Tibial nerve (tissue), 4 donors: ENCODE measurements around the gene NDUFB2. TPM values are rescaled to one million over a fixed set of nuclear protein-coding genes. Genes with fewer than 3 reads are reported as not detected.
"Not testable (repeated sequence)": the region's sequence is repeated elsewhere in the genome, so short reads cannot be mapped to it uniquely, and the experiment has no call there.

Experiments used
- DNase-seq, 2 donors: peaks; one replicate each; pipeline ENCODE4 v3.0.0-alpha.2; 2019; ENCODE audit warnings: low spot score in 2 of 2
- H3K27ac ChIP-seq, 4 donors: fragments of 200-600 bp; sonication (generic) in 3 of 4; one replicate each; pipeline ENCODE4 v1.5.1; 2017 to 2019; ENCODE audit warnings: mild to moderate bottlenecking in 1 of 4
- H3K27me3 ChIP-seq, 2 donors: fragments of 200-600 bp; sonication (generic) in 1 of 2; one replicate each; pipeline versions ENCODE4 v1.5.1 to v1.6.0; 2017 to 2019
- H3K36me3 ChIP-seq, 3 donors: fragments of 200-600 bp; sonication (generic); one replicate each; pipeline ENCODE4 v1.5.1; 2018 to 2019
- H3K4me1 ChIP-seq, 4 donors: fragments of 200-600 bp; sonication (generic) in 3 of 4; one replicate each; pipeline ENCODE4 v1.5.1; 2017 to 2019
- H3K4me3 ChIP-seq, 4 donors: fragments of 200-600 bp; sonication (generic) in 3 of 4; one replicate each; pipeline ENCODE4 v1.5.1; 2017 to 2019; ENCODE audit warnings: mild to moderate bottlenecking in 1 of 4, moderate library complexity in 1 of 4
- H3K9me3 ChIP-seq, 4 donors: fragments of 200-600 bp; sonication (generic) in 3 of 4; one replicate each; pipeline ENCODE4 v1.5.1; 2017 to 2019
- CTCF ChIP-seq, 5 experiments: fragments of 200-600 bp in 3 of 5; fragments of 450-650 bp in 2 of 5; sonication (generic) in 3 of 5; IDR thresholded peaks; one replicate each; pipeline ENCODE4 v1.5.1; 2016 to 2019; ENCODE audit warnings: antibody characterized with exemption in 5 of 5, mild to moderate bottlenecking in 3 of 5, moderate library complexity in 2 of 5
- EP300 ChIP-seq, 2 donors: sonication (generic); formaldehyde crosslinking; IDR thresholded peaks; one replicate each; pipeline ENCODE4 v1.6.1; 2017; ENCODE audit warnings: antibody characterized with exemption in 2 of 2, mild to moderate bottlenecking in 1 of 2
- POLR2A ChIP-seq, 2 donors: fragments of 450-650 bp; IDR thresholded peaks; one replicate each; pipeline ENCODE4 v1.6.1; 2017; ENCODE audit warnings: antibody characterized with exemption in 2 of 2, mild to moderate bottlenecking in 2 of 2, moderate library complexity in 2 of 2
- WGBS, 2 donors: methylation state at CpG; one replicate each; pipeline ENCODE4 v1.1.5; 2018; 5-methylcytosine and 5-hydroxymethylcytosine counted together
- total RNA-seq, 4 donors: library from RNA; depleted of rRNA; stranded (reverse); fragments of >200 nt; gene quantifications; one replicate each; pipeline ENCODE4 v1.1.0, GENCODE V29; 2016

Gene NDUFB2
- total RNA-seq, 4 donors from 2014 or later = 122 to 288 (median 162) TPM

DNA sequence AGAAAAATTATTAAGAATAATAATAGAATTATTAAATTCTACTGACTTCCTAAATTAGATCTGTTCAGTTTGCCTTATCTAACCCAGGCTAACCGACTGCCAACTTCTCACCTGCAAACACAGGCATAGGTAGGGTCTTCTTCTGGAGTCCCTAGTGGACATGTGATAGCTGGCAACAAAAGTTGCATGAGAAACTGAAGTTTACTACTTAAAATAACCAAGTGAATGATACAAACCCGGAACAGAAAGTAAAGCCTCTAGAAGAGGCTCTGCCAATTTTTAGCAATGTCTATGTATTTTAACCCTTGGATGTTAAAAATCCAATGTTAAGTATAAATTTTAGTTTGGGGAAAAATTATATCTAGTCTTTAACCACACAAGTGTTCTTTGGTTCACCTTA lies 37.6 kb downstream of the NDUFB2 start:
- DNase-seq = no peak
- WGBS, 2 donors = 65 to 66% methylated on average over 2 of the region's 2 CpGs
- TF ChIP-seq POLR2A (IDR thresholded peaks at IDR 0.05) (no peak), CTCF (IDR thresholded peaks at IDR 0.05) (no peak), EP300 (IDR thresholded peaks at IDR 0.05) (no peak)
- H3K36me3 ChIP-seq = peaks cover 0 to 56% (median 0%) of the 10 kb centered on the region in 3 donors
- no peak overlapping the region for H3K27ac ChIP-seq
- no peak overlapping the region for H3K4me3 ChIP-seq
- no peaks in the 10 kb centered on the region for H3K4me1 ChIP-seq
- no peaks in the 10 kb centered on the region for H3K9me3 ChIP-seq
- H3K27me3 ChIP-seq = no peaks in the 10 kb centered on the region

- Histone ChIP-seq H3K27me3 (no peaks in the 10 kb centered on the region), H3K36me3 (peaks cover 0 to 57% (median 0%) of the 10 kb centered on the region in 3 donors), H3K9me3 (no peaks in the 10 kb centered on the region), H3K4me1 (no peaks in the 10 kb centered on the region), H3K27ac (no peak overlapping the region), H3K4me3 (no peak overlapping the region)
- WGBS, 2 donors = 83 to 95% methylated on average over 2 of the region's 2 CpGs
- no peak for DNase-seq
- TF ChIP-seq POLR2A (IDR thresholded peaks at IDR 0.05) (no peak), EP300 (IDR thresholded peaks at IDR 0.05) (no peak), CTCF (IDR thresholded peaks at IDR 0.05) (no peak)
Observed at GRCh38 chr7:140734729-140735128, 38.2 kb downstream of the NDUFB2 start.

GRCh38 chr7:140738280-140738679 lies 41.8 kb downstream of the NDUFB2 start:
- Histone ChIP-seq H3K27ac (no peak overlapping the region), H3K4me1 (no peaks in the 10 kb centered on the region), H3K27me3 (no peaks in the 10 kb centered on the region), H3K4me3 (no peak overlapping the region), H3K36me3 (peaks cover 0 to 56% (median 0%) of the 10 kb centered on the region in 3 donors), H3K9me3 (no peaks in the 10 kb centered on the region)
- no peak for DNase-seq
- TF ChIP-seq EP300 (IDR thresholded peaks at IDR 0.05) = no peak
- no peak for TF ChIP-seq CTCF (IDR thresholded peaks at IDR 0.05)
- no peak for TF ChIP-seq POLR2A (IDR thresholded peaks at IDR 0.05)

- DNase-seq, H3K27ac ChIP-seq, H3K27me3 ChIP-seq, H3K4me3 ChIP-seq, H3K9me3 ChIP-seq, H3K4me1 ChIP-seq: not testable (repeated sequence)
- WGBS, 2 donors = 100% methylated on average over 2 of the region's 4 CpGs
- H3K36me3 ChIP-seq = peaks cover 0 to 31% (median 0%) of the 10 kb centered on the region in 3 donors
Observed at GRCh38 chr7:140743255-140743654, 46.7 kb downstream of the NDUFB2 start.

DNA sequence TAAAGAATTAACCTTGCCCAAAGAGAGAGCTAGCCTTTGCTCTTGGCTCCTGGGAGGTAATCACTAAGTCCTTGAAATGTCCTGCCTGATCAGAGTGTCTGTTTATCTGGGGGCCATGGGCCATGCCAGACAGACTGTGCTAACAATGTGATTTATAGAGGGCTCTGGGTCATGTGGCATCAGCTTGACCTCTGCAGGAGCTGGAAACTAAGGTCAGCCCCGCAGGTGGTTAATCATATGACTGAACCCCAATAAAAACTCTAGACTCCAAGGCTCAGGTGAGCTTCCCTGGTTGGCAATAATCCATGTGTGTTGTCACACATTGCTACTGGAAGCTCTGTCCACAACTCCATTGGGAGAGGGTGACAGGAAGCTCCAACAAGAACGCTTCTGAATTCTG lies 47.5 kb downstream of the NDUFB2 start:
- Histone ChIP-seq H3K4me1 (no peaks in the 10 kb centered on the region), H3K9me3 (no peaks in the 10 kb centered on the region), H3K27ac (no peak overlapping the region), H3K36me3 (peaks cover 0 to 29% (median 0%) of the 10 kb centered on the region in 3 donors), H3K4me3 (no peak overlapping the region), H3K27me3 (no peaks in the 10 kb centered on the region)
- DNase-seq = no peak
- WGBS, 2 donors = 71 to 74% methylated on average over 2 of the region's 2 CpGs
- TF ChIP-seq POLR2A (IDR thresholded peaks at IDR 0.05) (no peak), EP300 (IDR thresholded peaks at IDR 0.05) (no peak), CTCF (IDR thresholded peaks at IDR 0.05) (no peak)
